Measurements from ENCODE around the gene ACTR1A. TPM values are rescaled to one million over a fixed set of nuclear protein-coding genes. Genes with fewer than 3 reads are reported as not detected.

The ACTR1A gene
- total RNA-seq, 2 experiments from 2014 or later, result 55.5 to 68.3 TPM

GRCh38 chr10:102522874-102523249 lies 20.4 kb upstream of the ACTR1A start:
- H3K4me3 ChIP-seq (ENCODE audit: low read depth, low read length, poor library complexity, severe bottlenecking), result no peak overlapping the region
- no peaks in the 10 kb centered on the region for H3K9me2 ChIP-seq (ENCODE audit: insufficient read depth, low read length)
- no peaks in the 10 kb centered on the region for H3K9me3 ChIP-seq (ENCODE audit: low read length)
- H3K4me1 ChIP-seq (ENCODE audit: insufficient read depth, low read length, poor library complexity, severe bottlenecking), result no peaks in the 10 kb centered on the region
- TF ChIP-seq CTCF (conservative IDR thresholded peaks at IDR 0.05; ENCODE audit: low read length), result no peak
- H2AFZ ChIP-seq (ENCODE audit: low read length), result no peak overlapping the region
- ChIA-PET POLR2A (interaction anchor here (1.1 kb wide), 1 partner anchor 12 kb away, joined by 3 read pairs; no protein-coding TSS in a partner anchor), CTCF (ENCODE audit: unreplicated experiment) (no interaction called here)
- peaks cover 9% of the 10 kb centered on the region for H3K36me3 ChIP-seq (ENCODE audit: insufficient read depth, low read length)
- H4K20me1 ChIP-seq (ENCODE audit: insufficient read depth, low read length), result no peaks in the 10 kb centered on the region
- H3K4me2 ChIP-seq (ENCODE audit: low read length), result no peak overlapping the region
- no peak for DNase-seq (ENCODE audit: low spot score)
- H3K27ac ChIP-seq (ENCODE audit: low read depth, low read length, poor library complexity, severe bottlenecking), result no peak overlapping the region
- intact Hi-C loops (cut with micrococcal nuclease; ENCODE audit: unreplicated experiment), result no loop called here
- no peaks in the 10 kb centered on the region for H3K79me2 ChIP-seq (ENCODE audit: insufficient read depth, low read depth, low read length)
- BruUV-seq (replicated peaks), result no TSS peak

- no peaks in the 10 kb centered on the region for H3K4me1 ChIP-seq (ENCODE audit: insufficient read depth, low read length, poor library complexity, severe bottlenecking)
- H3K27ac ChIP-seq (ENCODE audit: low read depth, low read length, poor library complexity, severe bottlenecking), result no peak overlapping the region
- no peaks in the 10 kb centered on the region for H4K20me1 ChIP-seq (ENCODE audit: insufficient read depth, low read length)
- H2AFZ ChIP-seq (ENCODE audit: low read length), result no peak overlapping the region
- no peaks in the 10 kb centered on the region for H3K9me2 ChIP-seq (ENCODE audit: insufficient read depth, low read length)
- no peak overlapping the region for H3K4me3 ChIP-seq (ENCODE audit: low read depth, low read length, poor library complexity, severe bottlenecking)
- peaks cover 12% of the 10 kb centered on the region; the same call in 1 of the 2 replicates for H3K36me3 ChIP-seq (ENCODE audit: insufficient read depth, low read length)
- ChIA-PET CTCF (ENCODE audit: unreplicated experiment) (no interaction called here), POLR2A (interaction anchor here (0.8 kb wide), 1 partner anchor 68 kb away, joined by 4 read pairs; no protein-coding TSS in a partner anchor)
- no peak for DNase-seq (ENCODE audit: low spot score)
- H3K4me2 ChIP-seq (ENCODE audit: low read length), result no peak overlapping the region
- H3K9me3 ChIP-seq (ENCODE audit: low read length), result no peaks in the 10 kb centered on the region
- no TSS peak for BruUV-seq (replicated peaks)
- H3K79me2 ChIP-seq (ENCODE audit: insufficient read depth, low read depth, low read length), result no peaks in the 10 kb centered on the region
- intact Hi-C loops (cut with micrococcal nuclease; ENCODE audit: unreplicated experiment), result no loop called here
- TF ChIP-seq EZH2phosphoT487 (IDR thresholded peaks at IDR 0.05; ENCODE audit: borderline replicate concordance, low read depth, low read length) (no peak), CTCF (conservative IDR thresholded peaks at IDR 0.05; ENCODE audit: low read length) (no peak)
Observed at GRCh38 chr10:102519246-102519825, 16.8 kb upstream of the ACTR1A start.

- no peak overlapping the region for H3K4me2 ChIP-seq (ENCODE audit: low read length)
- no peaks in the 10 kb centered on the region for H3K9me3 ChIP-seq (ENCODE audit: low read length)
- no peak overlapping the region for H3K27ac ChIP-seq (ENCODE audit: low read depth, low read length, poor library complexity, severe bottlenecking)
- BruUV-seq (replicated peaks), result no TSS peak
- H2AFZ ChIP-seq (ENCODE audit: low read length), result no peak overlapping the region
- ChIA-PET CTCF (ENCODE audit: unreplicated experiment) (no interaction called here), POLR2A (interaction anchor here (1.1 kb wide), 1 partner anchor 9 kb away, joined by 3 read pairs; no protein-coding TSS in a partner anchor)
- H3K4me1 ChIP-seq (ENCODE audit: insufficient read depth, low read length, poor library complexity, severe bottlenecking), result peaks cover under 1% of the 10 kb centered on the region
- peaks cover 28% of the 10 kb centered on the region for H3K36me3 ChIP-seq (ENCODE audit: insufficient read depth, low read length)
- no peak for DNase-seq (ENCODE audit: low spot score)
- H3K79me2 ChIP-seq (ENCODE audit: insufficient read depth, low read depth, low read length), result no peaks in the 10 kb centered on the region
- intact Hi-C loops (cut with micrococcal nuclease; ENCODE audit: unreplicated experiment), result no loop called here
- H3K4me3 ChIP-seq (ENCODE audit: low read depth, low read length, poor library complexity, severe bottlenecking), result no peak overlapping the region
- H4K20me1 ChIP-seq (ENCODE audit: insufficient read depth, low read length), result no peaks in the 10 kb centered on the region
- no peaks in the 10 kb centered on the region for H3K9me2 ChIP-seq (ENCODE audit: insufficient read depth, low read length)
- TF ChIP-seq EZH2phosphoT487 (IDR thresholded peaks at IDR 0.05; ENCODE audit: borderline replicate concordance, low read depth, low read length), result no peak
- no peak for TF ChIP-seq CTCF (conservative IDR thresholded peaks at IDR 0.05; ENCODE audit: low read length)
Observed at GRCh38 chr10:102517553-102517952, 15.0 kb upstream of the ACTR1A start.
